OCI-LY1 (cell line): ENCODE results near the gene USP3.

Source experiments
- H2AFZ ChIP-seq: fragments of 200-600 bp; sonication (generic), shearing (Covaris generic); 2 replicates; pipeline ENCODE4 v1.6.0; 2014; ENCODE audit warnings: antibody characterized with exemption, mild to moderate bottlenecking, low read length
- H3F3A ChIP-seq: fragments of 200-600 bp; sonication (generic), shearing (Covaris generic); 2 replicates; pipeline ENCODE4 v1.6.0; 2014; ENCODE audit warnings: mild to moderate bottlenecking, antibody characterized with exemption, low read length, moderate library complexity; ENCODE audit not compliant: insufficient read depth
- H3K27ac ChIP-seq: fragments of 200-600 bp; sonication (generic); 2 replicates; pipeline ENCODE4 v1.5.1; 2014; ENCODE audit warnings: low read length, mixed run types, mild to moderate bottlenecking, low read depth; ENCODE audit not compliant: poor library complexity, severe bottlenecking
- H3K27me3 ChIP-seq: fragments of 200-600 bp; sonication (generic); 2 replicates; pipeline ENCODE4 v1.6.0; 2014; ENCODE audit warnings: antibody characterized with exemption, mild to moderate bottlenecking, low read length, moderate library complexity; ENCODE audit not compliant: insufficient read depth
- H3K36me3 ChIP-seq: fragments of 200-600 bp; sonication (generic); 2 replicates; pipeline ENCODE4 v1.6.1; 2014; ENCODE audit warnings: mild to moderate bottlenecking, antibody characterized with exemption, low read length, moderate library complexity, mixed read lengths; ENCODE audit not compliant: insufficient read depth
- H3K4me1 ChIP-seq: fragments of 200-600 bp; sonication (generic); 2 replicates; pipeline ENCODE4 v1.5.1; 2014; ENCODE audit warnings: mild to moderate bottlenecking, low read length, moderate library complexity; ENCODE audit not compliant: insufficient read depth, severe bottlenecking
- H3K4me2 ChIP-seq: fragments of 200-600 bp; sonication (generic), shearing (Covaris generic); 2 replicates; pipeline ENCODE4 v1.6.1; 2014; ENCODE audit warnings: low read length
- H3K4me3 ChIP-seq: fragments of 200-600 bp; sonication (generic); 2 replicates; pipeline ENCODE4 v1.5.1; 2014; ENCODE audit warnings: low read length, low read depth, mild to moderate bottlenecking, mixed read lengths; ENCODE audit not compliant: poor library complexity, severe bottlenecking
- H3K79me2 ChIP-seq: fragments of 200-600 bp; shearing (Covaris generic); 2 replicates; pipeline ENCODE4 v1.6.1; 2016; ENCODE audit warnings: mixed run types, low read length, mixed read lengths; ENCODE audit not compliant: insufficient read depth
- H3K9ac ChIP-seq: fragments of 200-600 bp; sonication (generic), shearing (Covaris generic); 2 replicates; pipeline ENCODE4 v1.6.1; 2014; ENCODE audit warnings: mild to moderate bottlenecking, low read length, mixed read lengths
- H3K9me2 ChIP-seq: fragments of 200-600 bp; sonication (generic), shearing (Covaris generic); 2 replicates; pipeline ENCODE4 v1.6.1; 2014; ENCODE audit warnings: low read depth, mild to moderate bottlenecking, low read length, mixed read lengths
- H3K9me3 ChIP-seq: fragments of 200-600 bp; shearing (Covaris generic); 2 replicates; pipeline ENCODE4 v1.6.1; 2014; ENCODE audit warnings: low read length, mixed read lengths
- H4K20me1 ChIP-seq: fragments of 200-600 bp; sonication (generic), shearing (Covaris generic); 2 replicates; pipeline ENCODE4 v1.6.0; 2016; ENCODE audit warnings: mild to moderate bottlenecking, low read length; ENCODE audit not compliant: insufficient read depth
- EZH2 ChIP-seq: fragments of 200-600 bp; sonication (generic), shearing (Covaris generic); IDR thresholded peaks from 2 replicates; pipeline ENCODE4 v1.8.0; 2017; ENCODE audit warnings: borderline replicate concordance, mixed run types, mild to moderate bottlenecking, antibody characterized with exemption, low read length, moderate library complexity, mixed read lengths
- TF ChIP-seq, protein P1 (sequence below): fragments of 200-600 bp; sonication (generic), shearing (Covaris generic); IDR thresholded peaks from 2 replicates; pipeline ENCODE4 v1.5.1; 2017; ENCODE audit warnings: mild to moderate bottlenecking, antibody characterized with exemption, low read length, moderate library complexity, mixed read lengths

USP3 gene

DNA sequence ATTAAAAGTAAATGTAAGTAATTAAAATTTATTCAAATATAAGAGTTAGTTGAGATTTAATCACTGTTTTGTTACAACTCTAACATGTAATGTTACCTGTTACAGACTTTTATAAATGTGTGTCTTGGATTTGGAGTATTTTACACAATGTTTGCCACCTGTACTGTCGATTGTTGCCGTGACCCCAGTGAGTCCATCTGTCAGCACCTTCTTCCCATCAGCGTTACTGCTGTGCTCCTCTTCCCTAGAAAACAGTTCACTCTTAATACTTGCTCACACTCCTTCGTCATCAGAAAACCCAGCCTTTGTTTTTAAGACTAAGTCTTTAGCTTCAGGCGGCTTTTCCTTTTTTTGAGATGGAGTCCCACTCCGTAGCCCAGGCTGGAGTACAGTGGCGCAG, 52.3 kb downstream of the USP3 start:
- H3K79me2 ChIP-seq = no peaks in the 10 kb centered on the region
- H3K9me2 ChIP-seq = no peaks in the 10 kb centered on the region
- H2AFZ ChIP-seq = no peak overlapping the region
- H4K20me1 ChIP-seq = no peaks in the 10 kb centered on the region
- H3K9me3 ChIP-seq = no peaks in the 10 kb centered on the region
- H3F3A ChIP-seq = no peaks in the 10 kb centered on the region
- H3K4me1 ChIP-seq = no peaks in the 10 kb centered on the region
- no peaks in the 10 kb centered on the region for H3K27me3 ChIP-seq
- H3K9ac ChIP-seq = no peak overlapping the region
- no peak overlapping the region for H3K4me2 ChIP-seq
- no peak overlapping the region for H3K4me3 ChIP-seq
- H3K27ac ChIP-seq = no peak overlapping the region
- peaks cover 76% of the 10 kb centered on the region for H3K36me3 ChIP-seq
- TF ChIP-seq, protein P1, sequence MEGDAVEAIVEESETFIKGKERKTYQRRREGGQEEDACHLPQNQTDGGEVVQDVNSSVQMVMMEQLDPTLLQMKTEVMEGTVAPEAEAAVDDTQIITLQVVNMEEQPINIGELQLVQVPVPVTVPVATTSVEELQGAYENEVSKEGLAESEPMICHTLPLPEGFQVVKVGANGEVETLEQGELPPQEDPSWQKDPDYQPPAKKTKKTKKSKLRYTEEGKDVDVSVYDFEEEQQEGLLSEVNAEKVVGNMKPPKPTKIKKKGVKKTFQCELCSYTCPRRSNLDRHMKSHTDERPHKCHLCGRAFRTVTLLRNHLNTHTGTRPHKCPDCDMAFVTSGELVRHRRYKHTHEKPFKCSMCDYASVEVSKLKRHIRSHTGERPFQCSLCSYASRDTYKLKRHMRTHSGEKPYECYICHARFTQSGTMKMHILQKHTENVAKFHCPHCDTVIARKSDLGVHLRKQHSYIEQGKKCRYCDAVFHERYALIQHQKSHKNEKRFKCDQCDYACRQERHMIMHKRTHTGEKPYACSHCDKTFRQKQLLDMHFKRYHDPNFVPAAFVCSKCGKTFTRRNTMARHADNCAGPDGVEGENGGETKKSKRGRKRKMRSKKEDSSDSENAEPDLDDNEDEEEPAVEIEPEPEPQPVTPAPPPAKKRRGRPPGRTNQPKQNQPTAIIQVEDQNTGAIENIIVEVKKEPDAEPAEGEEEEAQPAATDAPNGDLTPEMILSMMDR = no peak
- no peak for TF ChIP-seq EZH2

DNA sequence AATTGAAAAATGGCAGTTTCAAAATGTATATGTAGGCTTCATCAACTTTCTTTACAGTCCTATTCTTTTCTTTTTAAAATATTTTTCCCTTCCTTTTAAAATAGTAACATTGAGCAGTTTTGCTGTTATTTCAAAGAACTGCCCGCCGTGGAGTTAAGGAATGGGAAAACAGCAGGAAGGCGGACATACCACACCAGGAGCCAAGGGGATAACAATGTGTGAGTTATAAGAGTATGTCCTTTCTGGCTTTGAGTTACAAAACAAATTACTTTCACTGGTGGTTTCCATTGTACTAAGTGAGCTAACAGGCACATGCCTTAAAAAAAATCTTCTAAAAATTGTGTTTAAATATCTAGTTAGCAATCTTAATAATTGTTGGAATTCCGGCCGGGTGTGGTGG, 55.4 kb downstream of the USP3 start:
- Histone ChIP-seq H3K79me2 (no peaks in the 10 kb centered on the region), H3K36me3 (peaks cover 81% of the 10 kb centered on the region), H3K4me2 (no peak overlapping the region)

DNA sequence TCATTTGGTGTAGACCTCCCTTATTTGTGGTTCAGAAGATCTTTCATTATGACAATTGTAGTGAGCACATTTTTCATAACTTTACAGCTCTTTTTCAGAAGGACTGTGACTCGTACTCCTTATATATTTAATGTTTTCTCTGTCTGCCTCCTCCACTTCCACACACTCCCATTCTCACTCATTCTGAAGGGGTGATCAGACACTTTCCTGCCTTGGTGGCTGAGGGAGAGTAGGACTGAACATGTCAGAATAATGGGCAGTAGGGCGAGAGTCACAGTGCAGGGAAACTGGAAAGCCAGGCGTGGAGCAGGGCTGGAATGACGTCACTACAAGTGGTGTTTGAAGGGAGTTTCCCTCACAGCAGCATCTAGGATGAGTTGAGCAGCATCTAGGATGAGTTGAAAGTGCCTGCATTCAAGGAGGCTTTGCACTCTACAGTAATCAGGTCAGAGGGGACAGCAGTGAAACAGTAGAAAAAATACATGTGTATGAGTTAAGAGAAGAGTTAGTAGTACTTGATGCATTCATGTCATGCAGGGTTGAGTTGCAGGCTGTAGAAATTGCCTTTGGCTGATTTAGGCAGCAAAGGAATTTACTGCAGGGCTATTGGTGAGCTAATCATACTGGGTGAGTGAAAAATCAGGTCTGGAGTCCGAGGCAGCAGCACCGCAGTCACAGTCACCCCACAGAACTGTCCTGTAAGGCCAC, 56.5 kb downstream of the USP3 start:
- no peak for TF ChIP-seq EZH2
- TF ChIP-seq, protein P1 = no peak
- no peaks in the 10 kb centered on the region for H3K79me2 ChIP-seq
- H3F3A ChIP-seq = no peaks in the 10 kb centered on the region
- H3K9me2 ChIP-seq = no peaks in the 10 kb centered on the region
- no peak overlapping the region for H3K9ac ChIP-seq
- no peaks in the 10 kb centered on the region for H3K27me3 ChIP-seq
- no peaks in the 10 kb centered on the region for H4K20me1 ChIP-seq
- H3K4me1 ChIP-seq = no peaks in the 10 kb centered on the region
- H3K36me3 ChIP-seq = peaks cover 81% of the 10 kb centered on the region
- no peak overlapping the region for H3K27ac ChIP-seq
- no peaks in the 10 kb centered on the region for H3K9me3 ChIP-seq
- no peak overlapping the region for H2AFZ ChIP-seq
- H3K4me3 ChIP-seq = no peak overlapping the region
- H3K4me2 ChIP-seq = no peak overlapping the region

More for the DNA sequence above, 55.4 kb downstream of the USP3 start:
- Histone ChIP-seq H3K9me2 (no peaks in the 10 kb centered on the region), H3K4me1 (no peaks in the 10 kb centered on the region), H3K4me3 (no peak overlapping the region), H3K27ac (no peak overlapping the region), H4K20me1 (no peaks in the 10 kb centered on the region), H3K9me3 (no peaks in the 10 kb centered on the region), H3F3A (no peaks in the 10 kb centered on the region), H3K9ac (no peak overlapping the region), H3K27me3 (no peaks in the 10 kb centered on the region), H2AFZ (no peak overlapping the region)
- TF ChIP-seq, protein P1 = no peak
- no peak for TF ChIP-seq EZH2
